HCEC 1CT (cell line): ENCODE data around the gene SPACA4.
"Not testable (repeated sequence)": the region's sequence is repeated elsewhere in the genome, so short reads cannot be mapped to it uniquely, and the experiment has no call there.

Experiments
- DNase-seq: peaks from one replicate; pipeline ENCODE4 v3.0.0-alpha.2; 2017

SPACA4 gene

GRCh38 chr19:48619692-48620585 lies 13.4 kb downstream of the SPACA4 start:
- DNase-seq, result peak; percentile 38

DNA sequence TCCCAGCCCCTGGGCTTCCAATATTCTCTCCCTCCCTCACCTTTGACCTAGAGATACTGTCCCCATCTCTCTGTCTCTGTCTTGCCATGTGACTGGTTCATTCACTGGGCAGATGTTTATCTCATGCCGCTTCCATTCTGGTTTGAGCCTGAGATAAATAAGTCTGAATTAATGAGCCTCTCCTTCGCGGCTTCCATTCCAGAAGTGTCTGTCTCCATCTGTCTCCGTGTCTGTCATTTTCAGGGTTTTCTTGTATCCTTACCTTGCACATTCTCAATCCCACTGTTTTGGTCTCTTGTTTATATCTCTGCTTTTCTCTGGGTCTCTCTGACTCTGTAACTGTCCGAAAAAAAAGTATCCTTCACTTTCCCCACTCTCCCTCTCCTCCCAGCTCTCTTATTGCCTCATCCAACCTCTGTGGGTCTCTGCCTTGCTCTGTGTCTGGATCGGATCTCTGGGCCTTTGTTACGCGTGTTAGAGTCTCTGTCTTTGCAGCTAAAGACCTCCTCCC lies 17.1 kb downstream of the SPACA4 start:
- DNase-seq, result no peak

DNA sequence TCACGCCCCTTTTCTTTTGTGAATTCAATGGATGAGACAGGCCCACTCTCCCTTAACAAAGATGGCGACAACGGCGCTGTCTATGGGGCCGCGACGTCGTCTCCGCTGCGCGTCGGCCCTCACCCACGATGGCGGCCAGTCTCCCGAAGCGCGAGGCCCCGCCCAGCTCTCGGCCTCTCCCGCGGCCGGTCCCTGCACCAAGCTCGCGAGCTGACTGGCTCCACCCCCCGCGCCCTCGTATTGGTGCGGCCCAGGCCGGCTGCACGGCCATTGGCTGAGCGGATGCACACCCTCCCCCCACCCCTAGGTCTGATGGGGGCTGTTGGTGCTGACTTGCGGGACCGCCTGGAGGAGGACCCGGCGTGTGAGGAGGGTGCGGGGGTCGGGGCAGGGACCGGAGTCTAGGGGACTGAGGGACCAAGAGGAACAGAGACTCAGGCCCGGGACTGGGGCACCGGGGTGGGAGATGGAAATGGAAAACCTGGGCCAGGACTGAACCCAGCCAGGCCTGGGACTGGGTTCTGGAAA lies 17.6 kb downstream of the SPACA4 start:
- DNase-seq, result peak; percentile 97

- DNase-seq, result no peak
Observed at GRCh38 chr19:48624791-48625723, 18.5 kb downstream of the SPACA4 start.

- no peak for DNase-seq
Observed at GRCh38 chr19:48625891-48626327, 19.4 kb downstream of the SPACA4 start.

DNA sequence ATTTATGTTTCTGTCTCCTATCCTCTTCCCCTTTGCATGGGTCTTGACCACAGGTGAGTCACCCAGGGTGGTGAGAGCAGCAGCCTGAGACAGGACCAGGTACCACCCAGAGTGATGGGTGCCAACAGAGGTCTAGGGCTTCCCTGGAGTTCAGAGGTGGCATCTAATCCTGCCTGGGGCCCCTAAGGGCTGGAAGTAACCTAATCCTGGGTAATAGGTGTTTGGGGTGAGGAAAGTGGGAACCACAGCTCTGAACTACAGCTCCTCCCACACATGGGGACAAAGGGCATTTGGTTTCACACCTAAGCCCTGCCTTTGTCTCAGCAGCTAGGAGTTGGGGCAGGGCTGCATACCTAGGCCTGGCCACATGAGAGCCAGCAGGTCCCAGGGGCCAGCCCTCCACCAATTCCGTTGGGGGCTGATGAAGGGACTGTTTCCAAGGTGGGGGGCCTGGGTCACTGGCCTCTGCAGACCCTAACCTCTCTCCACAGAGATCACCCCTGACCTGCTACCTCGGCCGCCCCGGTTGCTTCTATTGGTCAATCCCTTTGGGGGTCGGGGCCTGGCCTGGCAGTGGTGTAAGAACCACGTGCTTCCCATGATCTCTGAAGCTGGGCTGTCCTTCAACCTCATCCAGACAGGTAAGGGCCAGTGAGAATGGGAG lies 20.8 kb downstream of the SPACA4 start:
- no peak for DNase-seq

DNA sequence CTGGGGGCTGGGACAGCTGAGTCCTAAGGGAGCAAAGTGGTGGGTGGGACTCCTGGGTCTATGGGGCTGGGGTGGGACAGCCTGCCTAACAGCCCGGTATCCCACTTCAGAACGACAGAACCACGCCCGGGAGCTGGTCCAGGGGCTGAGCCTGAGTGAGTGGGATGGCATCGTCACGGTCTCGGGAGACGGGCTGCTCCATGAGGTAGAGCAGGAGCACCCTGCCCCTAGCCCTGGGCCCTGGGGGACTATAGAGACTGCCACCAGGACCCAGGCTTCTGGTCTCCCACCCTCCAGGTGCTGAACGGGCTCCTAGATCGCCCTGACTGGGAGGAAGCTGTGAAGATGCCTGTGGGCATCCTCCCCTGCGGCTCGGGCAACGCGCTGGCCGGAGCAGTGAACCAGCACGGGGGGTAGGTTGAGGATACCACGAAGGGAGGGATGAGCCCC lies 21.3 kb downstream of the SPACA4 start:
- no peak for DNase-seq

GRCh38 chr19:48628486-48629296 lies 22.1 kb downstream of the SPACA4 start:
- DNase-seq, result no peak

DNA sequence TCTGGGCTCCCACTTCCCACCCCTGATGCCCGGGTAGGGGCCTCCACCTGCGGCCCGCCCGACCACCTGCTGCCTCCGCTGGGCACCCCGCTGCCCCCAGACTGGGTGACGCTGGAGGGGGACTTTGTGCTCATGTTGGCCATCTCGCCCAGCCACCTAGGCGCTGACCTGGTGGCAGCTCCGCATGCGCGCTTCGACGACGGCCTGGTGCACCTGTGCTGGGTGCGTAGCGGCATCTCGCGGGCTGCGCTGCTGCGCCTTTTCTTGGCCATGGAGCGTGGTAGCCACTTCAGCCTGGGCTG lies 22.7 kb downstream of the SPACA4 start:
- no peak for DNase-seq

GRCh38 chr19:48629599-48630295 lies 23.2 kb downstream of the SPACA4 start:
- no peak for DNase-seq

DNA sequence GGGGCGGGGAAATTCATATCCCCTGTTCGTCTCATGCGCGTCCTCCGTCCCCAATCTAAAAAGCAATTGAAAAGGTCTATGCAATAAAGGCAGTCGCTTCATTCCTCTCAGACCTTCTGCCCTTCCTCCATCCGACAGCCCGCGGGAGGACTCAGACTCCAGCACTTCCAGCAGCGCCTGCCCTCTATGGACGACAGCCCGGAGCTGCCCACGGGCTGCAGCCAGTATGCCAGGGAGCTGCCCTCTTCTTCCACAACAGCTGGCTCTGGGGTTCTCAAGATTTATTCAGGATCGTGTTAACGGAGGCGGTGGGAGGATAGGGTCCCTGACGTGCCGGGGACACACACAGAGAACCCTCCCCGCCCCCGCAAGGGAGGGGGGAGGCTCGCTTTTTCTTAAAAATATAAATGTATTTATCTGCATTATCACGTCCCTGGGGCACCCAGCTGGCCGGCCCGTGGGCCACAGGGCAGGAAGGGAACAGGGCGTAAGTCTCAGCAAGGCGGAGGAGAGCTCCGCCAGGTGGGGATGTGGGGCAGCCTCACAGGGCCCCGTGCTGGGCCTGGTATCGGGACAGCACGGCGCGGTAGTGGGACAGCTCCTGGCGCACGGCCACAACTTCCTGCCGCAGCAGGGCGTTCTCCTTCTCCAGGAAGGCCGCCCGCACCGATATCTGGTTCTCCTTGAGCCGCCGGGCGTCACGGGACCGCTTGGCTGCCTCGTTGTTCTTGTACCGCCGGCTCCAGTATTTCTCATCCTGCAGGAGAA lies 23.9 kb downstream of the SPACA4 start:
- no peak for DNase-seq

DNA sequence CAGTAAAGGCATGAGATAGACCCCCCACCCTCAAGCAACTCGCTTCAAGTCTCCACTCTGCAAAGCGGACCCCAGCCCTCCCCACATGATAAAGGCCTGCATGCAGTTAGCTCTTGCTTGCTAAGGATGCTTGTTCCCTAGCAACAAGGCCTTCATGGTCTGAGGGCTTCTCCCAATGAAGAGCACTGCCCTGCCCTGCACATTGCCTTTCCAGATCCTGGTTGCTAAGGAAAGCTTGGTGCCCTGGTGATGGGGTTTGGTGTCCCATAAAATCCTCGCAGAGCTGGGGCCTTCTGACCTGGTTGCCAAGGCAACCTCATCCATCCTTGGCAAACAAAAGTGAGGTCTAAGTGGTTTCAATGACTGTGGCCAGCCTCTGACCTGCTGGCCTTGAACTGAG lies 24.7 kb downstream of the SPACA4 start:
- no peak for DNase-seq

- not testable (repeated sequence) for DNase-seq
Observed at GRCh38 chr19:48632286-48632685, 25.7 kb downstream of the SPACA4 start.

- DNase-seq, result peak; percentile 19
Observed at GRCh38 chr19:48632692-48633147, 26.2 kb downstream of the SPACA4 start.

- no peak for DNase-seq
Observed at GRCh38 chr19:48633148-48634035, 26.9 kb downstream of the SPACA4 start.

DNA sequence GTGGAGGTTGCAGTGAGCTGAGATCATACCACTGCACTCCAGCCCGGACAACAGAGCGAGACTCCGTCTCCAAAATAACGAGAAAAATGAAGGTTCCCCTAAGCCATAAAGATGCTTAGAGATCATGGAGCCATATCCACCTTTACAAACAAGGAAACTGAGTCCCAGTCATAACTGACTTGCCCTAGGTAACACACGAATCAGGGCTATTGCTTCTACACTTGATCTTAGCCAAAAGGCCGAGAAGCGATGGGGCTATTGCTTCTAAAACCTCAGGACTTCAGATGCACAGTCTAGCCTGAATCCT lies 27.4 kb downstream of the SPACA4 start:
- no peak for DNase-seq

DNA sequence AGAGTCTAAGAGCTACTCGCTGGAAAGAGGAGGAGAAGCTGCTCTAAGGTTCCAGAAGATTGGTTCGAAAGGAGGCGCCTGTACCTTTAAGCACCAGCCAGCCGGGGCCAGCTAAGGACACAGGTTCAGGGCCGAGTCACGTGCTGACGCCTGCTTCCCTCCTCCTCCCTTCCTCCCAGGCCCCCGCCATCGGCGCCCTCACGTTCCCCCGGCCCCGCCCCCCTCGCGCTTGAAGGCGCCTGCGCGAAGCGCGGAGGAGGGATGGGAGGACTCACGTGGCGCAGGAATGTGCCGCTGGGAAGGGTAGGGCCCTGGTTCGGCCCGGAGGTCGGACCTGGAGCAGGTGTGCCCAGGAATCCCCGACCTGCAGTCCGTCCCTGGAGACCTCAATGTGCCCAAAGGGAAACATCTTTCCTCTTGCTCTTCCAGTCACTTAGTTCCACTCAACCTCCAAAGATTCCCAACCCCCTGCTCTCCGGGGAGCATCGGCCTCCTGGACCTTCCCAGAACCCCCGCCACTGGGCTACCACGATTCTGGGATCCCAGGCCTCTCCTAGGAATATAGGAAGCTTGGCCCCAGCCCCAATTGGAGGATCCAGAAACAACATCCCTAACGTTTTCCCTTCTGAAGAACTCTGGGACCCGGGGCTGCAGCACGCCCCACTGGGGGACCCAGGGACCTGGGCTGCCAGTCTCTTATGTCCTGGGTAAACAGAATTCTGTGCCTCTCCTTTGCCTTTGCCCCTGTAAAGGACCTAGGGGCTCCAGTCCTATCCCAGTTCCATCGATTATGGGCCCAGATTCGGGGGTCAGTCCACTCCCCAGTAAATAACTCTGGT lies 28.1 kb downstream of the SPACA4 start:
- DNase-seq, result peak; percentile 92

DNA sequence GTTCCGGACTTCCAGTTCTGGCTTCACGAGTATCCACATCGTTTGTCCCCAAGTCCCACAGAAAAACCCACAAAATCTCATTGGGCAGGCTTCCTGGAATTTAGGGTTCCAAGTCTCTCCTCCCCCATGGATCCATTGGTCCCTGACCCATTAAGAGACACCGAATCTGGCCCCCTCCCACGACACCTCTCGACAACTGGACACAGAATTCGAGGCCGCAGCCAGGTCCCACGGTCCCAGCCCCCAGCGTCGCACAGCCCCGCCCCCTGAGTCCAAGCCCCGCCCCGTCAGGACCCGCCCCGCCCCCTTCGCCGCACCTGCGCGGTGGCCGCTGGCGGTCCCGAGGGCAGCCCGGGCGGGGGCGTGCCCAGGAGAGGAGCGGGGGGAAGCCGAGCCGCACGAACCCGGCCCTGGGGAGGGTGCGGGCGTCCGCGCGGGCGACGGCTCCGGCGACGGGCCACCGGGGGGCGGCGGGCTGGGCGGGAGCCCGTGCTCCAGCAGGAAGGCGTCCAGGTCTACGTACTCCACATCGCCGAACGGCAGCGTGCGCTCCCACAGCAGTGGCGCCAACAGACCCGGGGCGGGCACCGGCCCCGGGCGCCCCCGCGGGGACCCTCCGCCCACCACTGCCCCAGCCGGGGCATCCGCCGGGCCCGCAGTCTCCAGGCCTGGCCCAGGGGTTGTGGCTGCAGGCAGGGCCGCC lies 28.9 kb downstream of the SPACA4 start:
- DNase-seq, result no peak
